ENCODE data around the gene VASP.

- TF ChIP-seq CTCF (conservative IDR thresholded peaks at IDR 0.05 in 1 of 2, IDR thresholded peaks at IDR 0.05 in 1 of 2; ENCODE audit: low read depth in 1 of 2, low read length in 2 of 2) (no peak), EZH2 (IDR thresholded peaks at IDR 0.05; ENCODE audit: low read length, missing control alignments) (no peak)
These were observed 8.7 kb upstream of the VASP start, which contains the start of gene PPM1N for GRCh38 chr19:45498411-45499195.

Measured in fibroblast of lung (primary cell).